Liver (tissue), 9 donors: ENCODE measurements around the gene MOSPD2. TPM values are rescaled to one million over a fixed set of nuclear protein-coding genes. Genes with fewer than 3 reads are reported as not detected.

Experiments
- DNase-seq: peaks from one replicate; pipeline ENCODE4 v3.0.0-alpha.2; 2017; ENCODE audit warnings: low spot score
- H3K27ac ChIP-seq, 2 donors: one replicate each; pipeline ENCODE4 v1.7.0; 2013; ENCODE audit warnings: inconsistent platforms in 2 of 2, low read length in 2 of 2, control low read depth in 1 of 2, low read depth in 1 of 2, mild to moderate bottlenecking in 1 of 2
- H3K27me3 ChIP-seq, 4 donors: one replicate each; pipeline versions ENCODE4 v1.6.1 to v1.7.0; 2013; ENCODE audit warnings: low read length in 3 of 4, inconsistent platforms in 1 of 4, mild to moderate bottlenecking in 1 of 4, moderate library complexity in 1 of 4; ENCODE audit not compliant: control insufficient read depth in 4 of 4, insufficient read depth in 4 of 4
- H3K36me3 ChIP-seq, 4 donors: one replicate each; pipeline versions ENCODE4 v1.6.1 to v1.7.0; 2013; ENCODE audit warnings: low read length in 3 of 4, mild to moderate bottlenecking in 3 of 4, low read depth in 1 of 4, moderate library complexity in 1 of 4; ENCODE audit not compliant: control insufficient read depth in 4 of 4, insufficient read depth in 3 of 4
- H3K4me1 ChIP-seq, 4 donors: one replicate each; pipeline versions ENCODE4 v1.6.1 to v1.7.0; 2013; ENCODE audit warnings: low read length in 3 of 4, mild to moderate bottlenecking in 3 of 4, moderate library complexity in 1 of 4; ENCODE audit not compliant: control insufficient read depth in 4 of 4, insufficient read depth in 4 of 4
- H3K4me3 ChIP-seq, 3 donors: one replicate each; pipeline versions ENCODE4 v1.6.1 to v1.7.0; 2013; ENCODE audit warnings: low read length in 3 of 3, control low read depth in 1 of 3, low read depth in 1 of 3, mild to moderate bottlenecking in 1 of 3
- H3K9ac ChIP-seq, 2 donors: one replicate each; pipeline ENCODE4 v1.7.0; 2013; ENCODE audit warnings: low read length in 2 of 2, mild to moderate bottlenecking in 2 of 2, moderate library complexity in 2 of 2, control low read depth in 1 of 2, low read depth in 1 of 2
- H3K9me3 ChIP-seq, 4 donors: one replicate each; pipeline versions ENCODE4 v1.6.1 to v1.7.0; 2013; ENCODE audit warnings: low read length in 3 of 4; ENCODE audit not compliant: control insufficient read depth in 4 of 4
- EGR1 ChIP-seq, 2 donors: IDR thresholded peaks; 2 replicates each; pipeline ENCODE4 v1.6.1; 2016 to 2018; ENCODE audit warnings: antibody characterized with exemption in 2 of 2, low read depth in 2 of 2
- FOXA1 ChIP-seq: IDR thresholded peaks from 2 replicates; pipeline ENCODE4 v1.6.1; 2016; ENCODE audit warnings: antibody characterized with exemption
- FOXA2 ChIP-seq: IDR thresholded peaks from 2 replicates; pipeline ENCODE4 v1.6.1; 2016; ENCODE audit warnings: antibody characterized with exemption
- GABPA ChIP-seq, 2 donors: IDR thresholded peaks in 1 of 2; conservative IDR thresholded peaks in 1 of 2; 2 replicates each; pipeline ENCODE4 v1.6.1; 2016; ENCODE audit warnings: antibody characterized with exemption in 2 of 2, mild to moderate bottlenecking in 1 of 2, moderate library complexity in 1 of 2
- HNF4A ChIP-seq, 2 donors: conservative IDR thresholded peaks; 2 replicates each; pipeline ENCODE4 v1.6.1; 2016; ENCODE audit warnings: antibody characterized with exemption in 2 of 2, mild to moderate bottlenecking in 2 of 2
- HNF4G ChIP-seq: IDR thresholded peaks from 2 replicates; pipeline ENCODE4 v1.6.1; 2016; ENCODE audit warnings: antibody characterized with exemption
- JUND ChIP-seq, 2 donors: IDR thresholded peaks; 2 replicates each; pipeline ENCODE4 v1.6.1; 2016; ENCODE audit warnings: antibody characterized with exemption in 2 of 2
- NR2F2 ChIP-seq: IDR thresholded peaks from 2 replicates; pipeline ENCODE4 v1.6.1; 2016; ENCODE audit warnings: antibody characterized with exemption
- RAD21 ChIP-seq, 2 donors: IDR thresholded peaks; 2 replicates each; pipeline ENCODE4 v1.6.1; 2016; ENCODE audit warnings: antibody characterized with exemption in 2 of 2, mild to moderate bottlenecking in 2 of 2
- RXRA ChIP-seq, 2 donors: IDR thresholded peaks; 2 replicates each; pipeline ENCODE4 v1.6.1; 2017 to 2018; ENCODE audit warnings: antibody characterized with exemption in 2 of 2, mild to moderate bottlenecking in 1 of 2
- SP1 ChIP-seq: IDR thresholded peaks from 2 replicates; pipeline ENCODE4 v1.6.1; 2018; ENCODE audit warnings: antibody characterized with exemption, mild to moderate bottlenecking
- TAF1 ChIP-seq: conservative IDR thresholded peaks from 2 replicates; pipeline ENCODE4 v1.6.1; 2016; ENCODE audit warnings: antibody characterized with exemption, mild to moderate bottlenecking
- YY1 ChIP-seq: IDR thresholded peaks from 2 replicates; pipeline ENCODE4 v1.6.1; 2016; ENCODE audit warnings: antibody characterized with exemption, mild to moderate bottlenecking
- WGBS: extraction: QIAGEN DNeasy Blood & Tissue Kit; methylation state at CpG from one replicate; pipeline ENCODE4 v1.1.7; 2013; 5-methylcytosine and 5-hydroxymethylcytosine counted together
- polyA plus RNA-seq, 2 donors: library from polyadenylated mRNA; stranded (reverse) in 1 of 2; unstranded in 1 of 2; fragments of 200-250 nt in 1 of 2; fragments of >200 nt in 1 of 2; fragmentation: Nextera tagmentation in 1 of 2; extraction: Ambion mirVana in 1 of 2; gene quantifications; one replicate each; pipeline versions ENCODE4 v1.2.1 to v1.2.3, GENCODE V29; 2013 to 2015
- total RNA-seq, 2 donors: library from RNA; depleted of rRNA; stranded (reverse); fragments of >200 nt; gene quantifications; one replicate each; pipeline ENCODE4 v1.2.3, GENCODE V29; 2014
- TF ChIP-seq, protein P1 (sequence below): IDR thresholded peaks from 2 replicates; pipeline ENCODE4 v1.6.1; 2016; ENCODE audit warnings: antibody characterized with exemption
- TF ChIP-seq, protein P2 (sequence below): IDR thresholded peaks from 2 replicates; pipeline ENCODE4 v1.6.1; 2016; ENCODE audit warnings: antibody characterized with exemption
- TF ChIP-seq, protein P3 (sequence below): fragments of 150-350 bp; IDR thresholded peaks from 2 replicates; pipeline ENCODE4 v1.5.1; 2017; ENCODE audit warnings: improper control_type of control experiment, low read depth, low read length; ENCODE audit not compliant: missing input control
- TF ChIP-seq, protein P4 (sequence below): IDR thresholded peaks from 2 replicates; pipeline ENCODE4 v1.6.1; 2016; ENCODE audit warnings: antibody characterized with exemption
- TF ChIP-seq, protein P5 (sequence below): IDR thresholded peaks from 2 replicates; pipeline ENCODE4 v1.6.1; 2016; ENCODE audit warnings: antibody characterized with exemption, mild to moderate bottlenecking
- donor health status: healthy.
- donor health status: healthy.
- donor health status: healthy.
- donor health status: healthy.
- donor health status: healthy.

Gene MOSPD2
- total and polyA plus RNA-seq, 4 donors: 3.0 to 9.1 (median 4.9) TPM

DNA sequence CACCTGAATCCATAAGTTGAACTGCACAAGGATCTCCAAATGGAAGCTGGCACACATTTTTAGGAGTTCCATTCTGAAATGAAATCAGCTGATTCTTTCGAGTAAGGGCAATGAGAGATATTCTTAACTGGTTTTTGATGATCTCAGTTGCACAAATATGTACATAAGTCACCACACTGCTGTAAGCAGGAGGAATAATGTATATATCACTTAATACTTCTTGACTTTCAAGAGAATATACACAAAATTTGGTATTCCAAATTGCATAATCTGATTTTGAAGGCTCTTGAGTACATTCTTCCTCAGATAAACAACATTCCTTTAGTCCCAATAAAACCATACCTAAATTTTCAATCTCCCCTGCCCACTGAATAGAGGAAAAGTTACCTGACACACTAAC is 8.6 kb upstream of the MOSPD2 start:
- H3K4me3 ChIP-seq: no peak overlapping the region
- H3K27ac ChIP-seq: no peak overlapping the region
- H3K27me3 ChIP-seq: no peaks in the 10 kb centered on the region
- WGBS: 93% methylated on average over 1 of the region's 1 CpG
- no peak for DNase-seq
- TF ChIP-seq RXRA (IDR thresholded peaks at IDR 0.05): no peak
- TF ChIP-seq, protein P1, sequence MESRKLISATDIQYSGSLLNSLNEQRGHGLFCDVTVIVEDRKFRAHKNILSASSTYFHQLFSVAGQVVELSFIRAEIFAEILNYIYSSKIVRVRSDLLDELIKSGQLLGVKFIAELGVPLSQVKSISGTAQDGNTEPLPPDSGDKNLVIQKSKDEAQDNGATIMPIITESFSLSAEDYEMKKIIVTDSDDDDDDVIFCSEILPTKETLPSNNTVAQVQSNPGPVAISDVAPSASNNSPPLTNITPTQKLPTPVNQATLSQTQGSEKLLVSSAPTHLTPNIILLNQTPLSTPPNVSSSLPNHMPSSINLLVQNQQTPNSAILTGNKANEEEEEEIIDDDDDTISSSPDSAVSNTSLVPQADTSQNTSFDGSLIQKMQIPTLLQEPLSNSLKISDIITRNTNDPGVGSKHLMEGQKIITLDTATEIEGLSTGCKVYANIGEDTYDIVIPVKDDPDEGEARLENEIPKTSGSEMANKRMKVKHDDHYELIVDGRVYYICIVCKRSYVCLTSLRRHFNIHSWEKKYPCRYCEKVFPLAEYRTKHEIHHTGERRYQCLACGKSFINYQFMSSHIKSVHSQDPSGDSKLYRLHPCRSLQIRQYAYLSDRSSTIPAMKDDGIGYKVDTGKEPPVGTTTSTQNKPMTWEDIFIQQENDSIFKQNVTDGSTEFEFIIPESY: no peak
- no peak for TF ChIP-seq HNF4A (conservative IDR thresholded peaks at IDR 0.05)
- TF ChIP-seq YY1: no peak
- no peak for TF ChIP-seq EGR1 (IDR thresholded peaks at IDR 0.05; ENCODE audit: low read depth in 2 of 2)
- TF ChIP-seq HNF4G: no peak
- TF ChIP-seq, protein P2, sequence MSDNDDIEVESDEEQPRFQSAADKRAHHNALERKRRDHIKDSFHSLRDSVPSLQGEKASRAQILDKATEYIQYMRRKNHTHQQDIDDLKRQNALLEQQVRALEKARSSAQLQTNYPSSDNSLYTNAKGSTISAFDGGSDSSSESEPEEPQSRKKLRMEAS: no peak
- TF ChIP-seq, protein P3, sequence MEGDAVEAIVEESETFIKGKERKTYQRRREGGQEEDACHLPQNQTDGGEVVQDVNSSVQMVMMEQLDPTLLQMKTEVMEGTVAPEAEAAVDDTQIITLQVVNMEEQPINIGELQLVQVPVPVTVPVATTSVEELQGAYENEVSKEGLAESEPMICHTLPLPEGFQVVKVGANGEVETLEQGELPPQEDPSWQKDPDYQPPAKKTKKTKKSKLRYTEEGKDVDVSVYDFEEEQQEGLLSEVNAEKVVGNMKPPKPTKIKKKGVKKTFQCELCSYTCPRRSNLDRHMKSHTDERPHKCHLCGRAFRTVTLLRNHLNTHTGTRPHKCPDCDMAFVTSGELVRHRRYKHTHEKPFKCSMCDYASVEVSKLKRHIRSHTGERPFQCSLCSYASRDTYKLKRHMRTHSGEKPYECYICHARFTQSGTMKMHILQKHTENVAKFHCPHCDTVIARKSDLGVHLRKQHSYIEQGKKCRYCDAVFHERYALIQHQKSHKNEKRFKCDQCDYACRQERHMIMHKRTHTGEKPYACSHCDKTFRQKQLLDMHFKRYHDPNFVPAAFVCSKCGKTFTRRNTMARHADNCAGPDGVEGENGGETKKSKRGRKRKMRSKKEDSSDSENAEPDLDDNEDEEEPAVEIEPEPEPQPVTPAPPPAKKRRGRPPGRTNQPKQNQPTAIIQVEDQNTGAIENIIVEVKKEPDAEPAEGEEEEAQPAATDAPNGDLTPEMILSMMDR: no peak
- TF ChIP-seq GABPA (IDR thresholded peaks at IDR 0.05 in 1 of 2, conservative IDR thresholded peaks at IDR 0.05 in 1 of 2): no peak
- no peak for TF ChIP-seq TAF1
- no peak for TF ChIP-seq FOXA1
- TF ChIP-seq, protein P4, sequence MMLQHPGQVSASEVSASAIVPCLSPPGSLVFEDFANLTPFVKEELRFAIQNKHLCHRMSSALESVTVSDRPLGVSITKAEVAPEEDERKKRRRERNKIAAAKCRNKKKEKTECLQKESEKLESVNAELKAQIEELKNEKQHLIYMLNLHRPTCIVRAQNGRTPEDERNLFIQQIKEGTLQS: no peak
- TF ChIP-seq SP1: no peak
- no peak for TF ChIP-seq NR2F2
- TF ChIP-seq FOXA2: no peak
- no peak for TF ChIP-seq JUND (IDR thresholded peaks at IDR 0.05)
- TF ChIP-seq, protein P5, sequence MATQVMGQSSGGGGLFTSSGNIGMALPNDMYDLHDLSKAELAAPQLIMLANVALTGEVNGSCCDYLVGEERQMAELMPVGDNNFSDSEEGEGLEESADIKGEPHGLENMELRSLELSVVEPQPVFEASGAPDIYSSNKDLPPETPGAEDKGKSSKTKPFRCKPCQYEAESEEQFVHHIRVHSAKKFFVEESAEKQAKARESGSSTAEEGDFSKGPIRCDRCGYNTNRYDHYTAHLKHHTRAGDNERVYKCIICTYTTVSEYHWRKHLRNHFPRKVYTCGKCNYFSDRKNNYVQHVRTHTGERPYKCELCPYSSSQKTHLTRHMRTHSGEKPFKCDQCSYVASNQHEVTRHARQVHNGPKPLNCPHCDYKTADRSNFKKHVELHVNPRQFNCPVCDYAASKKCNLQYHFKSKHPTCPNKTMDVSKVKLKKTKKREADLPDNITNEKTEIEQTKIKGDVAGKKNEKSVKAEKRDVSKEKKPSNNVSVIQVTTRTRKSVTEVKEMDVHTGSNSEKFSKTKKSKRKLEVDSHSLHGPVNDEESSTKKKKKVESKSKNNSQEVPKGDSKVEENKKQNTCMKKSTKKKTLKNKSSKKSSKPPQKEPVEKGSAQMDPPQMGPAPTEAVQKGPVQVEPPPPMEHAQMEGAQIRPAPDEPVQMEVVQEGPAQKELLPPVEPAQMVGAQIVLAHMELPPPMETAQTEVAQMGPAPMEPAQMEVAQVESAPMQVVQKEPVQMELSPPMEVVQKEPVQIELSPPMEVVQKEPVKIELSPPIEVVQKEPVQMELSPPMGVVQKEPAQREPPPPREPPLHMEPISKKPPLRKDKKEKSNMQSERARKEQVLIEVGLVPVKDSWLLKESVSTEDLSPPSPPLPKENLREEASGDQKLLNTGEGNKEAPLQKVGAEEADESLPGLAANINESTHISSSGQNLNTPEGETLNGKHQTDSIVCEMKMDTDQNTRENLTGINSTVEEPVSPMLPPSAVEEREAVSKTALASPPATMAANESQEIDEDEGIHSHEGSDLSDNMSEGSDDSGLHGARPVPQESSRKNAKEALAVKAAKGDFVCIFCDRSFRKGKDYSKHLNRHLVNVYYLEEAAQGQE: no peak
- TF ChIP-seq RAD21 (IDR thresholded peaks at IDR 0.05): no peak
- H3K36me3 ChIP-seq: no peaks in the 10 kb centered on the region
- H3K9ac ChIP-seq: no peak overlapping the region
- H3K9me3 ChIP-seq: peaks cover 0 to 2% (median 0%) of the 10 kb centered on the region in 4 donors
- no peaks in the 10 kb centered on the region for H3K4me1 ChIP-seq
